Astrocyte of the spinal cord (primary cell): ENCODE data around the gene ARMC12.

Experiments
- DNase-seq: peaks from one replicate; pipeline ENCODE4 v3.0.0; 2011; ENCODE audit warnings: low read depth, low spot score
- H3K4me3 ChIP-seq: 2 replicates; pipeline ENCODE4 v1.5.1; 2011; ENCODE audit warnings: low read depth, mild to moderate bottlenecking, low read length, moderate library complexity
- CTCF ChIP-seq: IDR thresholded peaks from 2 replicates; pipeline ENCODE4 v1.5.1; 2012; ENCODE audit warnings: low read depth, mild to moderate bottlenecking, low read length, inconsistent platforms
- in situ Hi-C: cut with HindIII; loops from 2 replicates; pipeline ENCODE4 v1.10.0; 2017; ENCODE audit warnings: low sequenced_read_pairs

ARMC12 gene

DNA sequence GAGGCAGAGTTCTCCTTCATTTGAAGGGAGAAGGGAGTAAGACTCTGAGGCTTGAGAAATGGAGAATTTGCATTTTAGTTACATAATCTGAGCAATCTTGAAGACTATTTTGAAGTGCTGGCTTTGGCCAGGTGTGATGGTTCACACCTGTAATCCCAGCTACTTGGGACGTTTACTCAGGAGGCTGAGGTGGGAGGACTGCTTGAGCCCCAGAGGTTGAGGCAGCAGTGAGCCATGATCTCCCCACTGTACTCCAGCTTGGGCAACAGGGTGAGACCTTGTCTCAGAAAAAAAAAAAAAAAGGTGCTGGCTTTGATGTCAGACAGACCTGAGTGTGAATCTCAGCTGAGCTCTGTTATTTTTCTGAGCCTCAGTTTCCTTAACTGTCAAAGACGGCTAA is 12.4 kb upstream of the ARMC12 start:
- no peak for DNase-seq
- no peak for TF ChIP-seq CTCF
- no peak overlapping the region for H3K4me3 ChIP-seq
- in situ Hi-C loops: no loop called here

DNA sequence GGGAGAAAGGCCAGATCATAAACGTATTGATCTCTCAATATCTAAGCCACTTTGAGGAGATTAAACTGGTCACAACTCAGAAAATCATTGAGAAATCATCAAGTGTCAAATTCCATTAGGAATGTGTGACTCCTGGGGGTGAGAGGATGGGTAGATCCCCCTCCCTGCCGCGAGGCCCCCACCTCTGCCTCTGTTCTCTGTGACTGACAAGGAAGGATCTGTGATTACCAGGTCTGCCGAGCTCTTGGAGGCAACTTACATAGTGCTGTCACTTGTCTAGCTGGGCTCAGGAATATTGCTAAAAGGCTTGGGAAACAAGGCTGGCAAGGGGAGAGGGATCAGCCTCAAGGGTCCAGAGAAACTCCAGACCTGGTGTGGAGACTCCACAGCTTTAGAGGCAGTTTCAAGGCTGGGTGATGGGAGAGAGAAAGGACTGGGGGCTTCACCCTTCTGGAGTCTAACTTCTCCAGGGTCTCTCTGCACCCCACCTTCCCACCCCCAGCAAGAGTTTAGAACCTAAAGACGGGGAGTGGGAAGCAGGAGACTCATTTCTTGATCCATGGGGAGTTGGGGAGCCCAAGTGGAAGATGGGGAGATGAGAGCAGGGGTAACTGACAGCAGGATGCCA is 11.6 kb upstream of the ARMC12 start:
- DNase-seq: no peak
- in situ Hi-C loops: no loop called here
- no peak overlapping the region for H3K4me3 ChIP-seq
- TF ChIP-seq CTCF: no peak

DNA sequence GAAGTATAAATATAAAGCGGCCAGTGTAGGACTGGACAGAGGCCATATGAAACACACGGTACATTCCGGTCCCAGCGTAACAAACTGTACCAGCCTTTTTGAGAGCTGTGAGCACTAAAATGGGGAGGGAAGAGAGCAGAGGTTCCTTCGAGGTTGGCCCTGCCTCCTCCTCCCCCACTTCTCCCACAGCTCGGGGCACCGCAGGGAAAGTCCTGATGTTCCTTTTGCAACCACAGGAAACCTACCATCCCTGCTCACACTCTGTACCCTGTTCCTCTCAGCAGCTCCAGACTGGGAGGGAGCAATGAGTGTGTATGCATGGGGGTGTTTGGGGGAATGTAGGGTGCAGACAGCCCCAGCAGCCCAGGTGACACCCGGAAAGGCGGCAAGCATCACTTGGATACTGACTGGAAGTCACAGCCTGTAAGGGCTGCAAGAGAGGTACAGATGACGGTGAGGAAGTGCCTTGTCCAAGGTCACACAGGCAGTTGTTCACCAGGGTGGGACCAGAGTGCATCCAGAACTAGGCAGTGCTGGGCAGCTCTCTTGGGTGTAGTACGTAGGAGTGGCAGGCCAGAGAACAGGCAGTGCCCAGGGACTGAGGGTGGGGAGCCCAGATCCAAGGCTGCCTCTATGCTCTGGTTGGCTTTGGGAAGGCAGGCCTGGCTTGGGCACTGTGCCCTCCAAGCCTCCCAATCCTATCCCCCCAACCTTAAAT is 11.0 kb upstream of the ARMC12 start:
- peak; percentile 63 for DNase-seq
- in situ Hi-C loops: no loop called here
- no peak for TF ChIP-seq CTCF
- no peak overlapping the region for H3K4me3 ChIP-seq

- TF ChIP-seq CTCF: no peak
- H3K4me3 ChIP-seq: peak overlapping the region; percentile 37
- in situ Hi-C loops: no loop called here
- DNase-seq: peak; percentile 92
These were observed 9.4 kb upstream of the ARMC12 start for GRCh38 chr6:35727231-35727934.

GRCh38 chr6:35727935-35728682 is 8.7 kb upstream of the ARMC12 start:
- in situ Hi-C loops: no loop called here
- DNase-seq: peak; percentile 97
- TF ChIP-seq CTCF: no peak
- H3K4me3 ChIP-seq: peak overlapping the region; percentile 37
